ENCODE results near the gene FSTL1.

FSTL1 gene

GRCh38 chr3:120450600-120451271 is at the start of gene FSTL1:
Gene FSTL1 (minus strand): TSS chr3:120450992. CDS start chr3:120450746, 246 bp downstream.
- no peak for DNase-seq

- DNase-seq, result no peak
Observed at GRCh38 chr3:120498556-120499346, 48.0 kb upstream of the FSTL1 start.

GRCh38 chr3:120497818-120498217 is 47.0 kb upstream of the FSTL1 start:
- no peak for DNase-seq

GRCh38 chr3:120497336-120497735 is 46.5 kb upstream of the FSTL1 start:
- DNase-seq, result no peak

GRCh38 chr3:120496278-120497002 is 45.6 kb upstream of the FSTL1 start:
- no peak for DNase-seq

- DNase-seq, result no peak
Observed at GRCh38 chr3:120495809-120496208, 45.0 kb upstream of the FSTL1 start.

GRCh38 chr3:120492103-120492502 is 41.3 kb upstream of the FSTL1 start:
- DNase-seq, result no peak

- no peak for DNase-seq
Observed at GRCh38 chr3:120489421-120489820, 38.6 kb upstream of the FSTL1 start.

GRCh38 chr3:120488296-120488695 is 37.5 kb upstream of the FSTL1 start:
- DNase-seq, result no peak

- DNase-seq, result no peak
Observed at GRCh38 chr3:120487191-120487650, 36.4 kb upstream of the FSTL1 start.

- DNase-seq, result no peak
Observed at GRCh38 chr3:120481081-120481480, 30.3 kb upstream of the FSTL1 start.

GRCh38 chr3:120477781-120478180 is 27.0 kb upstream of the FSTL1 start:
- DNase-seq, result no peak

- DNase-seq, result no peak
Observed at GRCh38 chr3:120475722-120476377, 25.1 kb upstream of the FSTL1 start.

- DNase-seq, result no peak
Observed at GRCh38 chr3:120473896-120474675, 23.3 kb upstream of the FSTL1 start.

- no peak for DNase-seq
Observed at GRCh38 chr3:120473389-120473788, 22.6 kb upstream of the FSTL1 start.

- no peak for DNase-seq
Observed at GRCh38 chr3:120472121-120472844, 21.5 kb upstream of the FSTL1 start.

GRCh38 chr3:120471643-120472042 is 20.9 kb upstream of the FSTL1 start:
- DNase-seq, result no peak

- DNase-seq, result no peak
Observed at GRCh38 chr3:120470870-120471269, 20.1 kb upstream of the FSTL1 start.

- no peak for DNase-seq
Observed at GRCh38 chr3:120469882-120470301, 19.1 kb upstream of the FSTL1 start.

- no peak for DNase-seq
Observed at GRCh38 chr3:120469440-120469839, 18.6 kb upstream of the FSTL1 start.

GRCh38 chr3:120468635-120469295 is 18.0 kb upstream of the FSTL1 start:
- no peak for DNase-seq
